ENCODE data around the gene CLIC2.
A peak's percentile ranks its signal among the peaks of the same experiment; 100 is the strongest.

CLIC2 gene

DNA sequence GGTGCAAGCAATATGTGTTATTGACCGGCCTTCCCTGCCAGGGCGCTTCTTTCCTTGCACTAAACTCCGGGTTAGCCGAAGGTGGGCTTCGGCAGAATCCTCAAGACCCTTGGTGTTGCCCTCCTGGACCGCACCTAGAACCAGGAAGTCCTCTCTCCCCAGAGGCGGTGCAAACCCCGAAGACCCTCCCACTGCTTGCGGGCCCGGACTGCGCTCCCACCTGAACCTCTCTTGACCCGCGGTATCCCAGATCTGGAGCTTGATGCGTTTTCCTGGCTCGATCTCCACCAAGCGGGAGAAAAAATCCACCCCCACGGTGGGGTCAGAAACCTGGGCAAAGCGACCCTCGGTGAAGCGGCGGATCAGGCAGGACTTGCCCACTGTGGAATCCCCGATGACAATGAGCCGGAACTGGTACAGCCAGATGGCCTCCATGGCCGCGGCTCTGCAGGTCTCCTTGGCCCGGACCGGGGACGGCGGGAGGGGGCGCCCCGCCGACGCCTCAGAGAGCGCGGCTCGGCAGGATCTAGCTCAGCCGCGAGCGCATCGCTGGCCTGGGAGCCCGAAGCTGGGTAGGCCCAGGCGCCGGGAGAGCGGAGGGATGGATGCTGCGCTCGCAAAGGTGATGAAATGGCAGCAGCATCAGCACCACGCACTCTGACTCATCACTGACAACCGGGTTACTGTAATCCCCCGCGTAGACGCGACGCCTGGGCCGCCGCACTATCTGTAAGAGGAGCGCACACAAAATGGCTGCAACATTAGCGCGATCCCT is 70.4 kb downstream of the CLIC2 start, which contains the start of gene RAB39B:
Gene RAB39B, minus strand, starts transcription at position 638 of the 775 bp plus-strand sequence. Its CDS starts 203 bp downstream, at position 435.
- peak within 1 kb of the TSS; percentile 74 for H3K4me3 ChIP-seq (ENCODE audit: low read depth, low read length)

DNA sequence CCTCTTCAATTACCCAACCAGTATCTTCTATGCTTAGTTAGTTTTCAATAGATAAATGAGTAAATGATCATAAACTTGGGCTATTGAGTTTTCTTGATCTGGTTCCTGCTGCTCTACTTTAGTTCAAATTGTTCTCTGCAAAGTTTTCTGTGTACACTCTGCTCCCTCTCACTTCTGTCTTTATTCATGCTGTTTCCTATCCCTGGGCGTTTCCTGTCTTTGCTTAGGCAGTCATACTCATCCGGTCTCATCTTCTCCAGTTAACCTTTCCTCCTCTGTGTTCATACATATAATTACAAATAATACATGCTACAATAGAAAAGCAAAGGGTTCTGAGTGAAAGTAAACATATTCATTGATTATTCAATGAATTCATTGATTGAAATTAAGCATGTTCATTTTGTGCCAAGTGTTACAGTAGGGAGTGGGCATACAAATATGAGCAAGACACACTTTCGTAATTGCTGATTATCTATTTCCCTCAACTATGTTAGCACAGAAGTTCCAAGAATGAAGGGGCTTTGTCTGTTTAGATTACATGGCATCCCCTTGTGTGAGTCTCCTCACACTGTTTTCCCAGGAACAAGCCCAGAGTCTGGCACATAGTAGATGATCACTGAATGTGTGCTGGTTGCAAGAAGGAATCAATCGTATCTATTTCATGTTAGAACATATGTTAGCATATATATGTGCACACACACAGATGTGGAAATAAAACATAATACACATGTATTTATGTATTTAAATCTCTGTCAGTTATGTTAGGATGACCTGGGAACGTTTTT is 71.3 kb downstream of the CLIC2 start:
- H3K4me3 ChIP-seq (ENCODE audit: low read depth, low read length) = peak overlapping the region; percentile 74

DNA sequence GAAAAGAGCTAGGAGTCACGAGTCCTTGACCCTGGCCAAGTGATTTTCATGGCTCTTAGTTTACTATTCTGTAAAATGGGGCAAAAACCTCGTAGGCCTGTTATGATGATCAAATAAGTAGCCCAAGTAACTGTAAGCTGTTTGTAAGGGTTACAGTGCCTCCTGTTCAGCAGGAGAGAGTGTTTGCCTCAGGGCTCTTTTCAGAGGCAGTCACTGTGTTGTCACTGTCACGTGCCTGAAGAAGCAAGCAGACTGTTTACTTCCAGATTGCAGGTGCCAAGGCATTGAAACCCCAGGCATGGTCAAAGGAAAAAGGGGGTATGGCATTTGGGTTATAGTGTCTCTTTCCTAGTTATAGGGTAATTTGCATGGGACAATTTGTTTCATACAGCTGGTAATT is 74.7 kb downstream of the CLIC2 start:
- no peak overlapping the region for H3K4me3 ChIP-seq (ENCODE audit: low read depth, low read length)

DNA sequence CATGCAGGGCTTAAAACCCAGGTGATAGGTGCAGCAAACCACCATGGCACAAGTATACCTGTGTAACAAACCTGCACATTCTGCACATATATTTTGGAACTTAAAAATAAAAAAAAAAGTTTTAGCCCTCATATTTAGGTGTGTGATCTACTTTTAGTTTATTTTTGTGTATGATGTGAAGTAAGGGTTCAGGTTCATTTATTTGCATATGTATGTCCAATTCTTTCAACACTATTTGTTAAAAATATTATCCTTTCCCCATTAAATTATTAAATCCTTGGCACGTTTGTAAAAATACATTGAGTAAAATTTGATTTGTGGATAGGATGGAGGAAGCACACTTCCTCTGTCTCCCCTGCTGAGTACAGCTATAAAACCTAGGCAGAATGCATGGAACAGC is 83.0 kb downstream of the CLIC2 start:
- no peak overlapping the region for H3K4me3 ChIP-seq (ENCODE audit: low read depth, low read length)

DNA sequence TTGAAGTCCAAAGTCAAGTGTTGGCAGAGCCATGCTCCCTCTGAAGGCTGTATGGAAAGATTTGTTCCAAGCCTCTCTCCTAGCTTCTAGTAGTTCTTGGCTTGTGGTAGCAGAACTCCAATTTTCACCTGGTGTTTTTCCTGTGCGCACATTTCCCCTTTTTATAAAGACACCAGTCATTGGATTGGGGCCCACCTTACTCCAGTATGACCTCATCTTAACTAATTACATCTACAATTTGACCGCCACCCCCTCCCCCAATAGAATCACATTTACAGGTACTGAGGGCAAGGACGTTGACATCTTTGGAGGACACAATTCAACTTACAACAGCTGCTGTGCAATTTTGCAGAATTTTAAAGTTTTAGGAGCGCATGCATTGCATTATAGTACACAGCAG is 86.9 kb downstream of the CLIC2 start:
- H3K4me3 ChIP-seq (ENCODE audit: low read depth, low read length) = no peak overlapping the region

DNA sequence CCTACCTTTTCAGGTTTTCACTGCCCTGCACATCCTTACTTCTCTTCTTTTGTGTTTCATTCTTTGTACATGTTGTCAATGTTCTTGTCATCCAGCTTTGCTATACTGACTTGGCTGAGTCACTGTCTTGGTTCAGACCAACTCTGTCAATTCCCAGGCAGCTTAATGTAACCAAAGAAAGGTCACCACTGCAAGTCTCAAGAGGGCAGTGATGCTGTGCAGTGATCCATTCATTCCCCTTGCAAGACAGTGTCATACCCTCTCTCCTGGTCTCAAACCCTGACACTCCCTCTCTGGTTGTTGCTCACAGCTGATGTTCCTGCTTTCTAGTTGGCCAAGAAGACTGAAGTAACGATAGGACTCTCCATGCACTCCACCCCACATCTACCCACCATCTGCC is 87.7 kb downstream of the CLIC2 start:
- H3K4me3 ChIP-seq (ENCODE audit: low read depth, low read length) = no peak overlapping the region

DNA sequence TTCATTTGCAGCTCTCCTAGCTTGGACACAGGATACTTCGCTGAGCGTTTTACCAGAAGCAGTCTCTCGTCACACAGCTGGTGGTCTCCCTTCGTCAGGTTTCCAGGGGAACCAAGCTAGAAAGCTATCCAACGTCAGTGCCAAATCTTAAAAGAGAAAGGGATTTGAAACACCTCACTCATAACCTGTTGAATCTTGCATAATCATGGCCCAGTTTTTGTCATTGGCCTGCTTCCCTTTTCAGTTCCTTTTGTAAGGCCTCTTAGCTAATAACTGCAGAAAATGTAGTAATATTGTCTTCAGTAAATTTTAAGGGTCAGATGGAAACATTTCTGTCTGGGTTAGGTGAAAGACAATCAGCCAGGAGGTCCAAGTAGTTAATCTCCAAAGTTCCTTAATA is 92.1 kb downstream of the CLIC2 start:
- no peak overlapping the region for H3K4me3 ChIP-seq (ENCODE audit: low read depth, low read length)

DNA sequence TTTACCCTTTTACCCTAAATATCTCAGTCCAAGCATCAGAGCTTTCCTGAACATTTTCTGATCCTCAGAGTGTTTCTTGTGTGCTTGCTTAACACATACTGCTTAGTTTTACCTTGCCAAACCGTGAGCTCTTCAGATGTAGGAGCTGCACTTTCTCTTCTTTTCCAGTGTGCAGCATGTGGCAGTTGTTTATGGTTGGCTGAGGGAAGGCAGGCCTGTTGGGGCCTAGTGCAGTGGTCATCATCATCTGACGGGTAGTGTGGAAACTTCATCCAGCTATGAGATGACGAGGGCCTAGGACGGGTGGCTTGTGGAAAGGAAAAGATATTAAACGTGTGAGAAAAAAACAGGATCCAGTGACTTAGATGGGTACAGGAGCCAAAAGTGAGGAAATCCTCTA is 96.7 kb downstream of the CLIC2 start:
- H3K4me3 ChIP-seq (ENCODE audit: low read depth, low read length) = no peak overlapping the region

DNA sequence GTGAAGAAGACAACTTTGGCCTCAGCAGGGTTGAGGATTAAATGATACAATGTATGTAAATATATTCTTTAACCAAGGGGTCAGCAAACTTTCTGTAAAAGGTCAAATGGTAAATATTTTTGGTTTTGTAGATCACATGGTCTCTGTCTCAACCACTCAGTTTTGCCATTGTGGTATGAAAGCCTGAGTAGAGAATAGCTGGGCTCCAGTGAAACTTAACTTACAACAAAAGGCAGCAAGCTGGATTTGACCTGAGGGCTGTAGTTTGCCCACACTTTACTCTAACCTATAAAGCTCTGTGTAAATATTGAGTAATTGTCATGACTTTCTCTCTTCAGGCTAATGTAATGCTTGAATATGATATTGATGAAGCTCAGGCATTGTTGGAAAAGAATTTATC is 98.5 kb downstream of the CLIC2 start:
- no peak overlapping the region for H3K4me3 ChIP-seq (ENCODE audit: low read depth, low read length)

DNA sequence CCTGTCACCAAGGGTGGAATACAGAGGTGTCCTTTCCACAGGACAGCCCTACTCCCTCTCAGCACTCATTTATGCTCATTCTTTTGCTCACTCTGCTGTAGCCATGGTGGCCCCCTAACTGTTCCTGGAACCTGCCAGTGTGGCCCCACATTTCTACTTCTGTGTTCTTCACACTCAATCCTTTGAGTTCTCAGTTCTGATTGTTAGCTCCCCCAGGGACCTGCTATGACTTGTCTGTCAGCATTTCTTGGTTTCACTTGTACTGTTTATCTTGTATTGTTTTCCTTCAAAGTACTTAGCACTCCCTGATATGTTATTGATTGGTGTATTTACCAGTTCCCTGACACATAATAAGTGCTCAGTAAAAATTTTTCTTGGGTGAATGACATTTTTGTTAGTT is 103.3 kb downstream of the CLIC2 start:
- no peak overlapping the region for H3K4me3 ChIP-seq (ENCODE audit: low read depth, low read length)
